Glutamatergic neuron (in vitro differentiated cells): Measurements from ENCODE around the gene FAM221B. TPM values are rescaled to one million over a fixed set of nuclear protein-coding genes. Genes with fewer than 3 reads are reported as not detected.

Experiments used
- DNase-seq: peaks from one replicate; pipeline ENCODE4 v3.0.0; 2022
- H3K27ac Mint-ChIP-seq: one replicate; pipeline ENCODE4 v1.8.0; 2020; ENCODE audit warnings: mild to moderate bottlenecking, mixed read lengths, inconsistent platforms; ENCODE audit not compliant: unreplicated experiment
- H3K27me3 Mint-ChIP-seq: one replicate; pipeline ENCODE4 v1.8.0; 2020; ENCODE audit warnings: mild to moderate bottlenecking, moderate library complexity, mixed read lengths, inconsistent platforms; ENCODE audit not compliant: unreplicated experiment
- H3K36me3 Mint-ChIP-seq: one replicate; pipeline ENCODE4 v1.8.0; 2020; ENCODE audit warnings: mild to moderate bottlenecking, mixed read lengths, inconsistent platforms; ENCODE audit not compliant: unreplicated experiment
- H3K4me1 Mint-ChIP-seq: one replicate; pipeline ENCODE4 v1.8.0; 2020; ENCODE audit warnings: mild to moderate bottlenecking, low read depth, mixed read lengths, inconsistent platforms; ENCODE audit not compliant: unreplicated experiment
- H3K4me3 Mint-ChIP-seq: one replicate; pipeline ENCODE4 v1.8.0; 2020; ENCODE audit warnings: mild to moderate bottlenecking, mixed read lengths, inconsistent platforms; ENCODE audit not compliant: unreplicated experiment
- H3K9me3 Mint-ChIP-seq: one replicate; pipeline ENCODE4 v1.8.0; 2020; ENCODE audit warnings: mild to moderate bottlenecking, moderate library complexity, mixed read lengths, inconsistent platforms; ENCODE audit not compliant: unreplicated experiment
- total RNA-seq: library from RNA; stranded (reverse); fragmentation: NEBNext Ultra II Directional; extraction: Animal tissue kit (Norgen Biotek cat#: 25700); gene quantifications from one replicate; pipeline ENCODE4 v1.2.1, GENCODE V29; 2021; ENCODE audit not compliant: unreplicated experiment
- TF ChIP-seq, protein P1 (sequence below): fragments of 200-600 bp; sonication (generic); IDR thresholded peaks from one replicate; pipeline ENCODE4 v1.5.0; 2021; ENCODE audit not compliant: partially characterized antibody, unreplicated experiment

Gene FAM221B
- total RNA-seq, 1 donor from 2014 or later, result not detected

DNA sequence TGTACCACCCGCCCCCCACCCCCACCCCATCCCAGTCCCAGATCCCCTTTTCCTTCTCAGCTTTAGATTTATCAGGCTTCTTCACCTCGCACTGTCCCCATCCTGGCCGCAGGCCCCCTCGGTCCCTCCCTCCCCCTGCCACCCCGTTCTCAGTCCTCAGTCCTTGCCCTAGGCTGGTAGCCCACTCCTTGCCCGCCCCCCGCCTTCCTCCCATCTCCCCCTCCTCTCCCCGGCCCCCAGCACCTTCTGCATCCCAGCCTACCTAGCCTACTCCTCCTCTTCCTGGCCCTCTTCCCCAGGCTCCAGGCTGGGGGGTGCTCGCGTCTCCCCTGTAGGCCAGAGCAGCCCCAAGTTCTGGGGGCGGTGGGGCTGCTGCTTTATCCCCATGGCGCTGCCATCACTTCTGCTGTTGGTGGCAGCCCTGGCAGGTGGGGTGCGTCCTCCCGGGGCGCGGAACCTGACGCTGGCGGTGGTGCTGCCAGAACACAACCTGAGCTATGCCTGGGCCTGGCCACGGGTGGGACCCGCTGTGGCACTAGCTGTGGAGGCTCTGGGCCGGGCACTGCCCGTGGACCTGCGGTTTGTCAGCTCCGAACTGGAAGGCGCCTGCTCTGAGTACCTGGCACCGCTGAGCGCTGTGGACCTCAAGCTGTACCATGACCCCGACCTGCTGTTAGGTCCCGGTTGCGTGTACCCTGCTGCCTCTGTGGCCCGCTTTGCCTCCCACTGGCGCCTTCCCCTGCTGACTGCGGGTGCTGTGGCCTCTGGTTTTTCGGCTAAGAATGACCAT, 36.3 kb downstream of the FAM221B start:
- Mint-ChIP-seq H3K9me3 (peaks cover 29% of the 10 kb centered on the region), H3K36me3 (peaks cover 9% of the 10 kb centered on the region), H3K27ac (peak overlapping the region; percentile 97), H3K4me3 (peak overlapping the region; percentile 92), H3K4me1 (peaks cover 41% of the 10 kb centered on the region), H3K27me3 (peaks cover 29% of the 10 kb centered on the region)
- TF ChIP-seq, protein P1, sequence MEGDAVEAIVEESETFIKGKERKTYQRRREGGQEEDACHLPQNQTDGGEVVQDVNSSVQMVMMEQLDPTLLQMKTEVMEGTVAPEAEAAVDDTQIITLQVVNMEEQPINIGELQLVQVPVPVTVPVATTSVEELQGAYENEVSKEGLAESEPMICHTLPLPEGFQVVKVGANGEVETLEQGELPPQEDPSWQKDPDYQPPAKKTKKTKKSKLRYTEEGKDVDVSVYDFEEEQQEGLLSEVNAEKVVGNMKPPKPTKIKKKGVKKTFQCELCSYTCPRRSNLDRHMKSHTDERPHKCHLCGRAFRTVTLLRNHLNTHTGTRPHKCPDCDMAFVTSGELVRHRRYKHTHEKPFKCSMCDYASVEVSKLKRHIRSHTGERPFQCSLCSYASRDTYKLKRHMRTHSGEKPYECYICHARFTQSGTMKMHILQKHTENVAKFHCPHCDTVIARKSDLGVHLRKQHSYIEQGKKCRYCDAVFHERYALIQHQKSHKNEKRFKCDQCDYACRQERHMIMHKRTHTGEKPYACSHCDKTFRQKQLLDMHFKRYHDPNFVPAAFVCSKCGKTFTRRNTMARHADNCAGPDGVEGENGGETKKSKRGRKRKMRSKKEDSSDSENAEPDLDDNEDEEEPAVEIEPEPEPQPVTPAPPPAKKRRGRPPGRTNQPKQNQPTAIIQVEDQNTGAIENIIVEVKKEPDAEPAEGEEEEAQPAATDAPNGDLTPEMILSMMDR, result no peak
- DNase-seq, result peak; percentile 43

DNA sequence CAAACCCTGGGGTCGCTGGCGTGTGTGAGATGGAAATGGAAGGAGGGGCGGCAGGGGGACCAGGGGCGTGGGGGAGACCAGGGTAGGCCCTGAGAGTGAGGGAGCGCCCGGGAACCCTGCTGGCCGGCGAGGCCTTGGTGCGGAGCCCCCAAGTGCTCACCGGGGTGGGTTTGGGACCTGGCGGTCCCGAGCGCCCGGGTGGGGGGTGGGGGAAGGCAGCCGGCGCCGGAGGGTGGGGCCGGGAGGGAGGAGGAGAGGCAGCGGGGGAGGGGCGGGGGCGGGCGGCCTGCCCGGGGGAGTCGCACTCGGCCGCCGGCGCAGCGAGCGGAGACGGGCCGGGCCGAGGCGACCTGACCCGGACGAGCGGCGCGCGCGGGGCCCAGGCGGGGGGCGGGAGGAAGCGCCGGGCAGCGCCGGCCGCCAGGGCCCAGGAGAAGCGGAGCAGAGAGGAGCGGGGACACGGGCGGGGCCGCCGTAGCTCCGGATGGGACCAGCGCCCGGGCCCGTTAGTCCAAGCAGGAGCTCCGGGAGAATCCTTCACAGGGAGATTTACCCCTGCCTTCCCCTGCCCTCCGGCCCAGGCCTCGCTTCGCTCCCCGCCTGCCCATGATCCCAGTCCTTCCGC, 37.1 kb downstream of the FAM221B start, which contains the start of gene NPR2:
NPR2 (plus strand) TSS at position 295 of the 625 bp plus-strand sequence. CDS start 818 bp downstream, outside the sequence.
- peak; percentile 64 for DNase-seq
- peaks cover 27% of the 10 kb centered on the region for H3K27me3 Mint-ChIP-seq
- peak within 1 kb of the TSS; percentile 92 for H3K4me3 Mint-ChIP-seq
- H3K9me3 Mint-ChIP-seq, result peaks cover 27% of the 10 kb centered on the region
- TF ChIP-seq, protein P1, result no peak
- peak within 1 kb of the TSS; percentile 100 for H3K27ac Mint-ChIP-seq
- H3K4me1 Mint-ChIP-seq, result peaks cover 35% of the 10 kb centered on the region
- peaks cover 9% of the 10 kb centered on the region for H3K36me3 Mint-ChIP-seq

GRCh38 chr9:35790385-35791296, 37.9 kb downstream of the FAM221B start:
- DNase-seq, result peak; percentile 81
- peak overlapping the region; percentile 100 for H3K27ac Mint-ChIP-seq
- H3K4me3 Mint-ChIP-seq, result peak overlapping the region; percentile 91
- H3K4me1 Mint-ChIP-seq, result peaks cover 31% of the 10 kb centered on the region
- H3K27me3 Mint-ChIP-seq, result peaks cover 24% of the 10 kb centered on the region
- H3K36me3 Mint-ChIP-seq, result peaks cover 7% of the 10 kb centered on the region
- peaks cover 27% of the 10 kb centered on the region for H3K9me3 Mint-ChIP-seq
- TF ChIP-seq, protein P1, result peak; percentile 89

- DNase-seq, result no peak
- Mint-ChIP-seq H3K36me3 (peaks cover under 1% of the 10 kb centered on the region), H3K4me1 (peaks cover 25% of the 10 kb centered on the region), H3K4me3 (peak overlapping the region; percentile 91), H3K9me3 (peaks cover 27% of the 10 kb centered on the region), H3K27me3 (peaks cover 22% of the 10 kb centered on the region), H3K27ac (peak overlapping the region; percentile 100)
- TF ChIP-seq, protein P1, result no peak
These were observed 38.5 kb downstream of the FAM221B start for GRCh38 chr9:35790025-35790384.
